IMR-90 (cell line): Measurements from ENCODE around the gene CDHR1. TPM values are rescaled to one million over a fixed set of nuclear protein-coding genes. Genes with fewer than 3 reads are reported as not detected.

Experiments
- ATAC-seq: fragments of 200-7000 bp; cut with Tn5 transposase; 2 replicates; pipeline ENCODE4 v1.9.1; 2020; ENCODE audit warnings: low read depth, mild to moderate bottlenecking, moderate library complexity
- BruUV-seq: library from RNA; stranded (reverse); fragments of 400-500 nt; replicated peaks from 2 replicates; lab custom pipeline; 2021; lab: Mats Ljungman, UMichigan
- CTCF ChIA-PET: fragments of 300-600 bp; formaldehyde crosslinking; extraction: SDS; loops from one replicate; lab custom pipeline; 2021; ENCODE audit warnings: antibody characterized with exemption; lab: Yijun Ruan, JAX
- POLR2A ChIA-PET: fragments of 300-600 bp; sonication (Branson Sonifier 250); formaldehyde crosslinking; loops from one replicate; lab custom pipeline; 2022; ENCODE audit warnings: antibody characterized with exemption; ENCODE audit not compliant: unreplicated experiment; lab: Charles Lee
- DNase-seq: peaks from one replicate; pipeline ENCODE4 v3.0.0; 2013
- H2AFZ ChIP-seq: replicated peaks from 2 replicates; pipeline ENCODE3; 2013; ENCODE audit warnings: low read length, mild to moderate bottlenecking; ENCODE audit not compliant: poor library complexity
- H2AK5ac ChIP-seq: 2 replicates; pipeline ENCODE4 v1.6.1; 2013; ENCODE audit warnings: low read depth, low read length, inconsistent platforms
- H2AK9ac ChIP-seq: replicated peaks from 2 replicates; pipeline ENCODE3; 2013; ENCODE audit warnings: mild to moderate bottlenecking, low read depth, low read length, moderate library complexity; ENCODE audit not compliant: poor library complexity
- H2BK120ac ChIP-seq: 2 replicates; pipeline ENCODE4 v1.6.1; 2013; ENCODE audit warnings: low read depth, low read length, inconsistent platforms
- H2BK15ac ChIP-seq: 3 replicates; pipeline ENCODE4 v1.6.1; 2013; ENCODE audit warnings: low read depth, low read length, inconsistent platforms
- H2BK20ac ChIP-seq: 2 replicates; pipeline ENCODE4 v1.6.1; 2013; ENCODE audit warnings: low read depth, mild to moderate bottlenecking, inconsistent platforms, low read length, moderate library complexity
- H2BK5ac ChIP-seq: 2 replicates; pipeline ENCODE4 v1.6.1; 2013; ENCODE audit warnings: mild to moderate bottlenecking, low read depth, low read length, inconsistent platforms; ENCODE audit not compliant: poor library complexity, severe bottlenecking
- H3K14ac ChIP-seq: replicated peaks from 2 replicates; pipeline ENCODE4 v1.6.1; 2013; ENCODE audit warnings: low read depth, low read length, inconsistent platforms
- H3K18ac ChIP-seq: 2 replicates; pipeline ENCODE4 v1.6.1; 2013; ENCODE audit warnings: low read depth, low read length, control low read depth
- H3K23ac ChIP-seq: 2 replicates; pipeline ENCODE4 v1.6.1; 2013; ENCODE audit warnings: low read depth, low read length, inconsistent platforms
- H3K27ac ChIP-seq: 2 replicates; pipeline ENCODE4 v1.5.1; 2013; ENCODE audit warnings: mild to moderate bottlenecking, control low read depth, low read length; ENCODE audit not compliant: insufficient read depth
- H3K27me3 ChIP-seq: 2 replicates; pipeline ENCODE4 v1.6.1; 2013; ENCODE audit warnings: low read length; ENCODE audit not compliant: control insufficient read depth, insufficient read depth
- H3K36me3 ChIP-seq: 2 replicates; pipeline ENCODE4 v1.6.1; 2013; ENCODE audit warnings: low read length, mixed read lengths; ENCODE audit not compliant: control insufficient read depth, insufficient read depth
- H3K4ac ChIP-seq: 2 replicates; pipeline ENCODE4 v1.6.1; 2013; ENCODE audit warnings: low read depth, low read length, inconsistent platforms
- H3K4me1 ChIP-seq: 2 replicates; pipeline ENCODE4 v1.6.1; 2013; ENCODE audit warnings: low read length, mixed read lengths; ENCODE audit not compliant: control insufficient read depth, insufficient read depth
- H3K4me2 ChIP-seq: 2 replicates; pipeline ENCODE4 v1.6.1; 2013; ENCODE audit warnings: low read depth, mild to moderate bottlenecking, control low read depth, low read length, moderate library complexity
- H3K4me3 ChIP-seq: 2 replicates; pipeline ENCODE4 v1.5.1; 2013; ENCODE audit warnings: low read depth, mild to moderate bottlenecking, control low read depth, low read length, moderate library complexity; ENCODE audit not compliant: insufficient read depth
- H3K56ac ChIP-seq: 2 replicates; pipeline ENCODE4 v1.6.1; 2013; ENCODE audit warnings: low read length, inconsistent platforms; ENCODE audit not compliant: insufficient read depth; ENCODE audit errors: extremely low read depth
- H3K79me1 ChIP-seq, 2 experiments: 2 replicates each; pipeline ENCODE4 v1.6.1; 2013; ENCODE audit warnings: low read length in 2 of 2, inconsistent platforms in 1 of 2, low read depth in 1 of 2
- H3K9ac ChIP-seq: 2 replicates; pipeline ENCODE4 v1.6.1; 2013; ENCODE audit warnings: low read depth, low read length, control low read depth
- H3K9me1 ChIP-seq: 2 replicates; pipeline ENCODE4 v1.6.1; 2013; ENCODE audit warnings: low read length, inconsistent platforms; ENCODE audit not compliant: insufficient read depth
- H3K9me3 ChIP-seq: 2 replicates; pipeline ENCODE4 v1.6.1; 2013; ENCODE audit warnings: low read length; ENCODE audit not compliant: control insufficient read depth, insufficient read depth
- H4K20me1 ChIP-seq: 2 replicates; pipeline ENCODE4 v1.6.1; 2013; ENCODE audit warnings: low read length, inconsistent platforms; ENCODE audit not compliant: insufficient read depth
- H4K5ac ChIP-seq: 2 replicates; pipeline ENCODE4 v1.6.1; 2013; ENCODE audit warnings: mild to moderate bottlenecking, low read depth, low read length, control low read depth
- H4K8ac ChIP-seq, 2 experiments: 2 replicates each; pipeline ENCODE4 v1.6.1; 2013; ENCODE audit warnings: low read depth in 2 of 2, low read length in 2 of 2, control low read depth in 1 of 2, inconsistent platforms in 1 of 2
- H4K91ac ChIP-seq: 2 replicates; pipeline ENCODE4 v1.6.1; 2013; ENCODE audit warnings: low read depth, low read length, inconsistent platforms; ENCODE audit not compliant: insufficient read depth
- CHD1 ChIP-seq: IDR thresholded peaks from 2 replicates; pipeline ENCODE4 v1.6.1; 2012; ENCODE audit warnings: low read depth, low read length, improper control_type of control experiment
- MAFK ChIP-seq: IDR thresholded peaks from 2 replicates; pipeline ENCODE4 v1.6.1; 2012; ENCODE audit warnings: low read depth, low read length, improper control_type of control experiment
- MAZ ChIP-seq: IDR thresholded peaks from 2 replicates; pipeline ENCODE4 v1.6.1; 2012; ENCODE audit warnings: low read depth, mild to moderate bottlenecking, low read length, improper control_type of control experiment, moderate library complexity, borderline replicate concordance
- RCOR1 ChIP-seq: IDR thresholded peaks from 2 replicates; pipeline ENCODE4 v1.6.1; 2012; ENCODE audit warnings: mild to moderate bottlenecking, low read length, improper control_type of control experiment; ENCODE audit not compliant: insufficient replicate concordance
- WGBS, 2 experiments: methylation state at CpG; one replicate each; pipeline versions ENCODE4 v1.1.5 to v1.1.7; 2013; ENCODE audit warnings: missing lambda C conversion rate in 2 of 2; ENCODE audit not compliant: insufficient read length in 1 of 2; ENCODE audit errors: extremely low coverage in 2 of 2; 5-methylcytosine and 5-hydroxymethylcytosine counted together
- dilution Hi-C: fragments of 300-500 bp; cut with HindIII; formaldehyde crosslinking; loops from one replicate; pipeline ENCODE4 v1.14.3; 2018; ENCODE audit warnings: low sequenced_read_pairs; ENCODE audit not compliant: unreplicated experiment
- in situ Hi-C: fragments of 300-500 bp; cut with MboI; formaldehyde crosslinking; loops from 3 replicates; pipeline ENCODE4 v1.14.3; 2019; ENCODE audit warnings: low sequenced_read_pairs, inconsistent platforms, mixed read lengths
- intact Hi-C: fragments of 100-400 bp; cut with micrococcal nuclease; formaldehyde crosslinking; loops from 2 replicates; pipeline ENCODE4 v1.10.0; 2022
- polyA plus RNA-seq, 3 experiments: library from polyadenylated mRNA; depleted of rRNA; stranded (reverse); fragments of >200 nt; gene quantifications; 2 replicates each; pipeline ENCODE4 v1.2.3, GENCODE V29; 2012; ENCODE audit warnings: low replicate concordance in 1 of 3
- total RNA-seq: library from RNA; depleted of rRNA; stranded (reverse); fragments of >200 nt; gene quantifications from 2 replicates; pipeline ENCODE4 v1.2.3, GENCODE V29; 2012
- TF ChIP-seq, protein P1 (sequence below): conservative IDR thresholded peaks from 2 replicates; pipeline ENCODE4 v1.5.1; 2012; ENCODE audit warnings: mild to moderate bottlenecking, low read depth, low read length, improper control_type of control experiment
- TF ChIP-seq, protein P2 (sequence below): fragments of 150-350 bp; IDR thresholded peaks from 2 replicates; pipeline ENCODE4 v1.6.1; 2017; ENCODE audit warnings: mild to moderate bottlenecking, antibody characterized with exemption, low read length, low read depth

Gene CDHR1
- total and polyA plus RNA-seq, 2 of the 4 experiments (the other 2 are of a cell fraction): not detected

DNA sequence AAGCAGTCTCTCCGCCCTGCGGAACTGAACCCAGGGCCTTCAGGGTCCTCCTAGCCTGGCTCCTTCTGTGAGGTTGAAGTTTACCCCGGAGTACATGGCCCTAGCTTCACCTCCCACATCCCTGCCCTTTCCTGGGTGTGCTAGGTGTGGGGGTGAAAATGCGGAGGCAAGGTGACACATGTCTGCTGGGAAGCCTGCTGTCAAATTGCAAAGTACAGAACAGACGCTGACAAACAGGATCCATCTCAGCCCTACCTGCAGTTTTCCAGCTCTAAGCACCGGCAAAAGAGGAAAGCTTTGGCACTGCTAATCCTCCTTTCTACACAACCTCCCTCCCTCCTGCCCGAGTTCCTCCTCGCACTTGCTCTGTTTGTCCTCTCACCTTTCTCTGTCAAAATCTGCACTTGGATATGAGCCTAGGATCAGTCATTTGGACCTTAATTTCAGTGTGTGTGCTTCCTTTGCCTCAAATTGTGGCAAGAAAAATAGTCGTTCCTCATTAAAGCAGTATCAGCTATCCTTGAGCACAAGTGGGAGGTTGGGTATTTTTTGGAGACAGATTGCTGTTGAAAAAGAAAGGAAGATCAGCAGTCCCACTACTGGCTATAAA is 35.2 kb upstream of the CDHR1 start:
- no peak overlapping the region for H3K27ac ChIP-seq
- no peak overlapping the region for H2BK120ac ChIP-seq
- ChIA-PET POLR2A (no interaction called here), CTCF (interaction anchor here (2.1 kb wide), 1 partner anchor 11 kb away, joined by 8 read pairs; no protein-coding TSS in a partner anchor)
- no peak overlapping the region for H3K4me3 ChIP-seq
- in situ Hi-C loops: no loop called here
- no peaks in the 10 kb centered on the region for H4K20me1 ChIP-seq
- H4K91ac ChIP-seq: no peak overlapping the region
- no peaks in the 10 kb centered on the region for H3K79me1 ChIP-seq
- no peak overlapping the region for H2BK20ac ChIP-seq
- no peak overlapping the region for H3K56ac ChIP-seq
- H4K8ac ChIP-seq: no peak overlapping the region
- no peak overlapping the region for H2BK15ac ChIP-seq
- BruUV-seq: no TSS peak
- no peak overlapping the region for H2BK5ac ChIP-seq
- H3K4me2 ChIP-seq: no peak overlapping the region
- H3K18ac ChIP-seq: no peak overlapping the region
- DNase-seq: no peak
- H3K23ac ChIP-seq: no peak overlapping the region
- no peak overlapping the region for H3K14ac ChIP-seq
- H3K9me1 ChIP-seq: no peaks in the 10 kb centered on the region
- H2AK5ac ChIP-seq: no peak overlapping the region
- H3K36me3 ChIP-seq: no peaks in the 10 kb centered on the region; the same call in 1 of the 2 replicates
- no peak for ATAC-seq
- WGBS, 2 experiments: no CpG with 5 or more reads among the region's 9 CpGs
- TF ChIP-seq, protein P1, sequence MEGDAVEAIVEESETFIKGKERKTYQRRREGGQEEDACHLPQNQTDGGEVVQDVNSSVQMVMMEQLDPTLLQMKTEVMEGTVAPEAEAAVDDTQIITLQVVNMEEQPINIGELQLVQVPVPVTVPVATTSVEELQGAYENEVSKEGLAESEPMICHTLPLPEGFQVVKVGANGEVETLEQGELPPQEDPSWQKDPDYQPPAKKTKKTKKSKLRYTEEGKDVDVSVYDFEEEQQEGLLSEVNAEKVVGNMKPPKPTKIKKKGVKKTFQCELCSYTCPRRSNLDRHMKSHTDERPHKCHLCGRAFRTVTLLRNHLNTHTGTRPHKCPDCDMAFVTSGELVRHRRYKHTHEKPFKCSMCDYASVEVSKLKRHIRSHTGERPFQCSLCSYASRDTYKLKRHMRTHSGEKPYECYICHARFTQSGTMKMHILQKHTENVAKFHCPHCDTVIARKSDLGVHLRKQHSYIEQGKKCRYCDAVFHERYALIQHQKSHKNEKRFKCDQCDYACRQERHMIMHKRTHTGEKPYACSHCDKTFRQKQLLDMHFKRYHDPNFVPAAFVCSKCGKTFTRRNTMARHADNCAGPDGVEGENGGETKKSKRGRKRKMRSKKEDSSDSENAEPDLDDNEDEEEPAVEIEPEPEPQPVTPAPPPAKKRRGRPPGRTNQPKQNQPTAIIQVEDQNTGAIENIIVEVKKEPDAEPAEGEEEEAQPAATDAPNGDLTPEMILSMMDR: no peak
- TF ChIP-seq, protein P2, sequence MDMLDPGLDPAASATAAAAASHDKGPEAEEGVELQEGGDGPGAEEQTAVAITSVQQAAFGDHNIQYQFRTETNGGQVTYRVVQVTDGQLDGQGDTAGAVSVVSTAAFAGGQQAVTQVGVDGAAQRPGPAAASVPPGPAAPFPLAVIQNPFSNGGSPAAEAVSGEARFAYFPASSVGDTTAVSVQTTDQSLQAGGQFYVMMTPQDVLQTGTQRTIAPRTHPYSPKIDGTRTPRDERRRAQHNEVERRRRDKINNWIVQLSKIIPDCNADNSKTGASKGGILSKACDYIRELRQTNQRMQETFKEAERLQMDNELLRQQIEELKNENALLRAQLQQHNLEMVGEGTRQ: no peak
- no peak for TF ChIP-seq MAFK
- TF ChIP-seq RCOR1: no peak
- TF ChIP-seq MAZ: no peak
- TF ChIP-seq CHD1: no peak
- H3K9ac ChIP-seq: no peak overlapping the region
- no peaks in the 10 kb centered on the region for H3K4me1 ChIP-seq
- intact Hi-C loops: no loop called here
- no peak overlapping the region for H4K5ac ChIP-seq
- H3K4ac ChIP-seq: no peak overlapping the region
- peaks cover 9% of the 10 kb centered on the region; the same call in 1 of the 2 replicates for H3K27me3 ChIP-seq
- dilution Hi-C loops: no loop called here
- H2AFZ ChIP-seq: no peak overlapping the region
- peak overlapping the region; percentile 8 for H2AK9ac ChIP-seq
- no peaks in the 10 kb centered on the region for H3K9me3 ChIP-seq
